DOHH2 (cell line): Measurements from ENCODE around the gene SYNE1.
"Not testable (repeated sequence)": the region's sequence is repeated elsewhere in the genome, so short reads cannot be mapped to it uniquely, and the experiment has no call there.

Source experiments
- H3F3A ChIP-seq: fragments of 200-600 bp; sonication (generic), shearing (Covaris generic); 2 replicates; pipeline ENCODE4 v1.6.0; 2016; ENCODE audit warnings: antibody characterized with exemption, mild to moderate bottlenecking; ENCODE audit not compliant: control insufficient read depth, insufficient read depth
- H3K27ac ChIP-seq: fragments of 200-600 bp; sonication (generic); 2 replicates; pipeline ENCODE4 v1.5.1; 2014; ENCODE audit warnings: low read depth, mild to moderate bottlenecking, low read length, moderate library complexity
- H3K27me3 ChIP-seq: fragments of 200-600 bp; sonication (generic); 2 replicates; pipeline ENCODE4 v1.6.1; 2014; ENCODE audit warnings: mild to moderate bottlenecking, low read length, mixed read lengths; ENCODE audit not compliant: control insufficient read depth
- H3K36me3 ChIP-seq: fragments of 200-600 bp; sonication (generic); 2 replicates; pipeline ENCODE4 v1.6.1; 2014; ENCODE audit warnings: mild to moderate bottlenecking, low read length, moderate library complexity, mixed read lengths; ENCODE audit not compliant: control insufficient read depth
- H3K4me1 ChIP-seq: fragments of 200-600 bp; sonication (generic); 2 replicates; pipeline ENCODE4 v1.6.1; 2014; ENCODE audit warnings: mild to moderate bottlenecking, low read length, mixed read lengths; ENCODE audit not compliant: control insufficient read depth
- H3K4me2 ChIP-seq: fragments of 200-600 bp; sonication (generic); 2 replicates; pipeline ENCODE4 v1.6.0; 2014; ENCODE audit warnings: mild to moderate bottlenecking, low read length, moderate library complexity
- H3K4me3 ChIP-seq: fragments of 200-600 bp; sonication (generic); 2 replicates; pipeline ENCODE4 v1.5.1; 2014; ENCODE audit warnings: mild to moderate bottlenecking, low read length, mixed read lengths
- H3K79me2 ChIP-seq: fragments of 200-600 bp; sonication (generic); 2 replicates; pipeline ENCODE4 v1.6.1; 2014; ENCODE audit warnings: mild to moderate bottlenecking, low read length, mixed read lengths; ENCODE audit not compliant: control insufficient read depth
- H3K9me2 ChIP-seq: fragments of 200-600 bp; sonication (generic); replicated peaks from 2 replicates; pipeline ENCODE4 v1.6.1; 2014; ENCODE audit warnings: mild to moderate bottlenecking, low read length, mixed read lengths; ENCODE audit not compliant: control insufficient read depth
- H3K9me3 ChIP-seq: fragments of 200-600 bp; sonication (generic); 2 replicates; pipeline ENCODE4 v1.6.1; 2014; ENCODE audit warnings: antibody characterized with exemption, low read length, mixed read lengths; ENCODE audit not compliant: control insufficient read depth, insufficient read depth
- H4K20me1 ChIP-seq: fragments of 200-600 bp; sonication (generic); 2 replicates; pipeline ENCODE4 v1.6.0; 2014; ENCODE audit warnings: low read depth, mild to moderate bottlenecking, antibody characterized with exemption, low read length, moderate library complexity; ENCODE audit not compliant: control insufficient read depth, insufficient read depth
- EZH2phosphoT487 ChIP-seq: fragments of 200-600 bp; sonication (generic); IDR thresholded peaks from 2 replicates; pipeline ENCODE4 v1.6.1; 2017; ENCODE audit warnings: borderline replicate concordance, mild to moderate bottlenecking, antibody characterized with exemption, low read length, moderate library complexity, mixed read lengths
- TF ChIP-seq, protein P1 (sequence below): fragments of 200-600 bp; sonication (generic); IDR thresholded peaks from one replicate; pipeline ENCODE4 v1.5.1; 2014; ENCODE audit warnings: antibody characterized with exemption, mild to moderate bottlenecking, low read depth, low read length; ENCODE audit not compliant: poor library complexity, severe bottlenecking

SYNE1 gene

GRCh38 chr6:152563177-152563576, 74.0 kb downstream of the SYNE1 start:
- Histone ChIP-seq H3K27me3 (no peaks in the 10 kb centered on the region), H3K4me2 (no peak overlapping the region), H3K27ac (no peak overlapping the region), H3K9me2 (no peaks in the 10 kb centered on the region), H3F3A (no peaks in the 10 kb centered on the region), H3K9me3 (no peaks in the 10 kb centered on the region), H3K79me2 (no peaks in the 10 kb centered on the region), H3K36me3 (no peaks in the 10 kb centered on the region), H4K20me1 (no peaks in the 10 kb centered on the region), H3K4me1 (no peaks in the 10 kb centered on the region), H3K4me3 (no peak overlapping the region)
- TF ChIP-seq, protein P1, sequence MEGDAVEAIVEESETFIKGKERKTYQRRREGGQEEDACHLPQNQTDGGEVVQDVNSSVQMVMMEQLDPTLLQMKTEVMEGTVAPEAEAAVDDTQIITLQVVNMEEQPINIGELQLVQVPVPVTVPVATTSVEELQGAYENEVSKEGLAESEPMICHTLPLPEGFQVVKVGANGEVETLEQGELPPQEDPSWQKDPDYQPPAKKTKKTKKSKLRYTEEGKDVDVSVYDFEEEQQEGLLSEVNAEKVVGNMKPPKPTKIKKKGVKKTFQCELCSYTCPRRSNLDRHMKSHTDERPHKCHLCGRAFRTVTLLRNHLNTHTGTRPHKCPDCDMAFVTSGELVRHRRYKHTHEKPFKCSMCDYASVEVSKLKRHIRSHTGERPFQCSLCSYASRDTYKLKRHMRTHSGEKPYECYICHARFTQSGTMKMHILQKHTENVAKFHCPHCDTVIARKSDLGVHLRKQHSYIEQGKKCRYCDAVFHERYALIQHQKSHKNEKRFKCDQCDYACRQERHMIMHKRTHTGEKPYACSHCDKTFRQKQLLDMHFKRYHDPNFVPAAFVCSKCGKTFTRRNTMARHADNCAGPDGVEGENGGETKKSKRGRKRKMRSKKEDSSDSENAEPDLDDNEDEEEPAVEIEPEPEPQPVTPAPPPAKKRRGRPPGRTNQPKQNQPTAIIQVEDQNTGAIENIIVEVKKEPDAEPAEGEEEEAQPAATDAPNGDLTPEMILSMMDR, result no peak
- no peak for TF ChIP-seq EZH2phosphoT487

GRCh38 chr6:152558798-152559197, 78.4 kb downstream of the SYNE1 start:
- not testable (repeated sequence) for H3K4me1 ChIP-seq, H3K9me3 ChIP-seq, H3F3A ChIP-seq, H3K9me2 ChIP-seq, H3K4me2 ChIP-seq, H3K36me3 ChIP-seq, H4K20me1 ChIP-seq, H3K4me3 ChIP-seq, H3K79me2 ChIP-seq, H3K27ac ChIP-seq, H3K27me3 ChIP-seq

GRCh38 chr6:152557502-152557901, 79.7 kb downstream of the SYNE1 start:
- Histone ChIP-seq H3K9me3 (no peaks in the 10 kb centered on the region), H3K79me2 (no peaks in the 10 kb centered on the region), H3K4me3 (no peak overlapping the region), H4K20me1 (no peaks in the 10 kb centered on the region), H3K36me3 (no peaks in the 10 kb centered on the region), H3K4me2 (no peak overlapping the region), H3F3A (no peaks in the 10 kb centered on the region), H3K27ac (no peak overlapping the region), H3K4me1 (no peaks in the 10 kb centered on the region), H3K27me3 (no peaks in the 10 kb centered on the region), H3K9me2 (no peaks in the 10 kb centered on the region)
- no peak for TF ChIP-seq EZH2phosphoT487
- TF ChIP-seq, protein P1, result no peak

- no peaks in the 10 kb centered on the region for H3F3A ChIP-seq
- TF ChIP-seq, protein P1, result no peak
- no peak for TF ChIP-seq EZH2phosphoT487
- H3K79me2 ChIP-seq, result no peaks in the 10 kb centered on the region
- H3K4me1 ChIP-seq, result no peaks in the 10 kb centered on the region
- H3K36me3 ChIP-seq, result no peaks in the 10 kb centered on the region
- H3K27me3 ChIP-seq, result no peaks in the 10 kb centered on the region
- no peaks in the 10 kb centered on the region for H4K20me1 ChIP-seq
- H3K4me3 ChIP-seq, result no peak overlapping the region
- H3K27ac ChIP-seq, result no peak overlapping the region
- no peak overlapping the region for H3K4me2 ChIP-seq
- no peaks in the 10 kb centered on the region for H3K9me2 ChIP-seq
- H3K9me3 ChIP-seq, result no peaks in the 10 kb centered on the region
Measured at GRCh38 chr6:152554851-152555250, 82.3 kb downstream of the SYNE1 start.
